Trophoblast cell (in vitro differentiated cells and primary cell): Measurements from ENCODE around the gene EMC7.
"Not testable (repeated sequence)": the region's sequence is repeated elsewhere in the genome, so short reads cannot be mapped to it uniquely, and the experiment has no call there.

Source experiments
- DNase-seq, 2 donors: peaks; one replicate each; pipeline ENCODE4 v3.0.0-alpha.2; 2016
- H2AFZ ChIP-seq: 2 replicates; pipeline ENCODE4 v1.6.1; 2013; ENCODE audit warnings: low read length, moderate library complexity, mild to moderate bottlenecking; ENCODE audit not compliant: insufficient read depth, poor library complexity
- H2AK5ac ChIP-seq: 2 replicates; pipeline ENCODE4 v1.6.1; 2013; ENCODE audit warnings: mild to moderate bottlenecking, low read length
- H2BK120ac ChIP-seq: 2 replicates; pipeline ENCODE4 v1.6.1; 2013; ENCODE audit warnings: low read length, mild to moderate bottlenecking, moderate library complexity; ENCODE audit not compliant: insufficient read depth, poor library complexity
- H2BK12ac ChIP-seq: 2 replicates; pipeline ENCODE4 v1.6.1; 2013; ENCODE audit warnings: mild to moderate bottlenecking, low read length, moderate library complexity
- H2BK5ac ChIP-seq: 2 replicates; pipeline ENCODE4 v1.6.1; 2013; ENCODE audit warnings: low read length, low read depth, moderate library complexity, mild to moderate bottlenecking; ENCODE audit not compliant: poor library complexity
- H3K14ac ChIP-seq: 2 replicates; pipeline ENCODE4 v1.6.1; 2013; ENCODE audit warnings: mild to moderate bottlenecking, low read length
- H3K18ac ChIP-seq: 2 replicates; pipeline ENCODE4 v1.6.1; 2013; ENCODE audit warnings: mild to moderate bottlenecking, low read length
- H3K23ac ChIP-seq: 2 replicates; pipeline ENCODE4 v1.6.1; 2013; ENCODE audit warnings: low read length
- H3K27ac ChIP-seq: 2 replicates; pipeline ENCODE4 v1.5.1; 2013; ENCODE audit warnings: low read depth, mild to moderate bottlenecking, inconsistent platforms, low read length, moderate library complexity
- H3K27me3 ChIP-seq: 2 replicates; pipeline ENCODE4 v1.6.1; 2013; ENCODE audit warnings: inconsistent platforms, mild to moderate bottlenecking, low read length, moderate library complexity; ENCODE audit not compliant: insufficient read depth
- H3K36me3 ChIP-seq, 2 experiments: 1 replicate in 1 of 2; 2 replicates in 1 of 2; pipeline ENCODE4 v1.6.1; 2013; ENCODE audit warnings: low read length in 2 of 2, mild to moderate bottlenecking in 2 of 2, moderate library complexity in 1 of 2; ENCODE audit not compliant: insufficient read depth in 2 of 2, control insufficient read depth in 1 of 2
- H3K4ac ChIP-seq: 2 replicates; pipeline ENCODE4 v1.6.1; 2013; ENCODE audit warnings: low read depth, mild to moderate bottlenecking, low read length, moderate library complexity
- H3K4me1 ChIP-seq, 2 experiments: 1 replicate in 1 of 2; 2 replicates in 1 of 2; pipeline ENCODE4 v1.6.1; 2013; ENCODE audit warnings: low read length in 2 of 2, mild to moderate bottlenecking in 2 of 2, moderate library complexity in 1 of 2; ENCODE audit not compliant: insufficient read depth in 2 of 2, control insufficient read depth in 1 of 2
- H3K4me2 ChIP-seq: 2 replicates; pipeline ENCODE4 v1.6.1; 2013; ENCODE audit warnings: inconsistent platforms, mild to moderate bottlenecking, low read length, moderate library complexity
- H3K4me3 ChIP-seq: 2 replicates; pipeline ENCODE4 v1.5.1; 2013; ENCODE audit warnings: mild to moderate bottlenecking, low read depth, low read length, inconsistent platforms
- H3K79me1 ChIP-seq: one replicate; pipeline ENCODE4 v1.6.1; 2013; ENCODE audit warnings: low read length
- H3K79me2 ChIP-seq: 2 replicates; pipeline ENCODE4 v1.6.1; 2013; ENCODE audit warnings: low read length, mild to moderate bottlenecking; ENCODE audit not compliant: control insufficient read depth, insufficient read depth, poor library complexity
- H3K9ac ChIP-seq: 2 replicates; pipeline ENCODE4 v1.6.1; 2013; ENCODE audit warnings: mild to moderate bottlenecking, low read length
- H3K9me3 ChIP-seq: 2 replicates; pipeline ENCODE4 v1.6.1; 2013; ENCODE audit warnings: low read depth, mild to moderate bottlenecking, control low read depth, inconsistent platforms, low read length; ENCODE audit not compliant: insufficient read depth
- H4K12ac ChIP-seq: 2 replicates; pipeline ENCODE4 v1.6.1; 2013; ENCODE audit warnings: low read depth, mild to moderate bottlenecking, low read length, moderate library complexity
- H4K8ac ChIP-seq: 2 replicates; pipeline ENCODE4 v1.6.1; 2013; ENCODE audit warnings: low read depth, mild to moderate bottlenecking, low read length, moderate library complexity
- H4K91ac ChIP-seq: one replicate; pipeline ENCODE4 v1.6.1; 2013; ENCODE audit warnings: low read depth, mild to moderate bottlenecking, low read length, moderate library complexity
- WGBS: extraction: QIAGEN DNeasy Blood & Tissue Kit; methylation state at CpG from one replicate; pipeline ENCODE4 v1.1.7; 2013; ENCODE audit warnings: missing lambda C conversion rate; ENCODE audit not compliant: insufficient read length, insufficient coverage; ENCODE audit errors: extremely low coverage; 5-methylcytosine and 5-hydroxymethylcytosine counted together

Gene EMC7

GRCh38 chr15:34122771-34123183, 21.1 kb upstream of the EMC7 start:
- no peaks in the 10 kb centered on the region for H3K27me3 ChIP-seq
- H3K4me2 ChIP-seq, result no peak overlapping the region
- WGBS, result no CpG with 5 or more reads among the region's 6 CpGs
- H3K36me3 ChIP-seq, result no peaks in the 10 kb centered on the region
- peak; percentile 68 to 72 for DNase-seq
- no peak overlapping the region for H2BK120ac ChIP-seq
- no peak overlapping the region for H2BK5ac ChIP-seq
- H3K14ac ChIP-seq, result no peak overlapping the region
- H2AK5ac ChIP-seq, result no peak overlapping the region
- peak overlapping the region; percentile 43 for H3K27ac ChIP-seq
- H3K4me3 ChIP-seq, result no peak overlapping the region
- no peak overlapping the region for H4K8ac ChIP-seq
- H3K9ac ChIP-seq, result no peak overlapping the region
- no peak overlapping the region for H4K91ac ChIP-seq
- no peak overlapping the region for H3K18ac ChIP-seq
- H3K4ac ChIP-seq, result no peak overlapping the region
- H3K4me1 ChIP-seq, result peaks cover 3% of the 10 kb centered on the region in 2 experiments
- H3K23ac ChIP-seq, result no peak overlapping the region
- no peaks in the 10 kb centered on the region for H3K9me3 ChIP-seq
- no peak overlapping the region for H2BK12ac ChIP-seq
- no peak overlapping the region for H2AFZ ChIP-seq
- no peak overlapping the region for H4K12ac ChIP-seq
- no peaks in the 10 kb centered on the region for H3K79me2 ChIP-seq
- peaks cover 6% of the 10 kb centered on the region for H3K79me1 ChIP-seq

DNA sequence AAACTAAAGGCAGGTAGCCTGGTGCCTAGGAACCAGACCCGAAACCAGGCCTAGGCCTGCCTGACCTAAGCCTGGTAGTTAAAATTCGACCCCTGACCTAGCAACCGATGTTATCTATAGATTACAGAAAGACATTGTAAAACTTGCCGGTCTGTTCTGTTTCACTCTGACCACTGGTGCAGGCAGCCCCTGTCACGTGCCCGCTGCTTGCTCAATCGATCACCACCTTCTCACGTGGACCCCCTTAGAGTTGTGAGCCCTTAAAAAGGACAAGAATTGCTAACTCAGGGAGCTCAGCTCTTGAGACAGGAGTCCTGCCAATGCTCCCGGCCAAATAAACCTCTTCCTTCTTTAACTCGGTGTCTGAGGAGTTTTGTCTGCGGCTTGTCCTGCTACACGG, 20.1 kb upstream of the EMC7 start:
- H2AK5ac ChIP-seq, H3K4me3 ChIP-seq, H3K36me3 ChIP-seq, H3K14ac ChIP-seq, H4K12ac ChIP-seq, H3K4ac ChIP-seq, H2BK120ac ChIP-seq, H3K79me1 ChIP-seq, H2AFZ ChIP-seq, H3K79me2 ChIP-seq, H3K9ac ChIP-seq, H2BK12ac ChIP-seq, H3K18ac ChIP-seq, H3K4me2 ChIP-seq, H3K4me1 ChIP-seq, H4K91ac ChIP-seq, H4K8ac ChIP-seq, H3K27me3 ChIP-seq, H3K23ac ChIP-seq, H3K9me3 ChIP-seq: not testable (repeated sequence)
- H3K27ac ChIP-seq, result peak overlapping the region; percentile 56
- peak; percentile 25 to 30 for DNase-seq
- peak overlapping the region; percentile 5 for H2BK5ac ChIP-seq
- WGBS, result no CpG with 5 or more reads among the region's 12 CpGs

- H4K12ac ChIP-seq, DNase-seq, H3K18ac ChIP-seq, H3K36me3 ChIP-seq, H3K79me1 ChIP-seq, H3K4me1 ChIP-seq, H2AFZ ChIP-seq, H3K79me2 ChIP-seq, H3K27ac ChIP-seq, H3K23ac ChIP-seq, H3K4ac ChIP-seq, H3K27me3 ChIP-seq, H3K9ac ChIP-seq, H3K4me2 ChIP-seq, H2BK5ac ChIP-seq, H4K8ac ChIP-seq, H2BK12ac ChIP-seq, H3K9me3 ChIP-seq, H2AK5ac ChIP-seq, H2BK120ac ChIP-seq, H3K4me3 ChIP-seq, H3K14ac ChIP-seq, H4K91ac ChIP-seq: not testable (repeated sequence)
- WGBS, result no CpG with 5 or more reads among the region's 2 CpGs
These were observed 18.8 kb upstream of the EMC7 start for GRCh38 chr15:34120420-34120819.

GRCh38 chr15:34119291-34119690, 17.6 kb upstream of the EMC7 start:
- Histone ChIP-seq H3K9ac (no peak overlapping the region), H2BK5ac (no peak overlapping the region), H3K79me1 (peaks cover 6% of the 10 kb centered on the region), H2AK5ac (no peak overlapping the region), H3K79me2 (no peaks in the 10 kb centered on the region), H2BK120ac (no peak overlapping the region), H4K8ac (no peak overlapping the region), H2AFZ (no peak overlapping the region), H3K18ac (no peak overlapping the region), H4K12ac (no peak overlapping the region), H3K4me3 (no peak overlapping the region), H3K9me3 (no peaks in the 10 kb centered on the region), H3K23ac (no peak overlapping the region), H3K27me3 (no peaks in the 10 kb centered on the region), H2BK12ac (no peak overlapping the region), H3K36me3 (no peaks in the 10 kb centered on the region), H3K4me2 (no peak overlapping the region), H3K14ac (no peak overlapping the region), H3K4ac (no peak overlapping the region), H3K4me1 (peaks cover 0 to 2% of the 10 kb centered on the region in 2 experiments), H4K91ac (no peak overlapping the region), H3K27ac (no peak overlapping the region)
- WGBS, result no CpG with 5 or more reads among the region's 4 CpGs
- peak; percentile 49 to 84 for DNase-seq
